Pancreas (tissue), 10 donors: ENCODE measurements around the gene GUCY2D. TPM values are rescaled to one million over a fixed set of nuclear protein-coding genes. Genes with fewer than 3 reads are reported as not detected.

Experiments
- ATAC-seq, 4 donors: fragments of 200-7000 bp; cut with Tn5 transposase; one replicate each; pipeline versions ENCODE4 v1.8.0 to v1.9.1; 2020; ENCODE audit warnings: mild to moderate bottlenecking in 4 of 4, moderate library complexity in 4 of 4
- DNase-seq, 6 donors: peaks; one replicate each; pipeline ENCODE4 v3.0.0-alpha.2; 2020
- FAIRE-seq: peaks from 2 replicates; lab custom pipeline; 2012; peaks lifted over from hg19 to GRCh38; lab: Jason Lieb, UNC
- H3K27ac ChIP-seq, 4 donors: fragments of 200-600 bp; sonication (generic); 1 replicate in 3 of 4; 2 replicates in 1 of 4; pipeline versions ENCODE4 v1.5.0 to v1.8.0; 2020
- H3K27me3 ChIP-seq, 4 donors: fragments of 200-600 bp; one replicate each; pipeline ENCODE4 v1.8.0; 2021
- H3K36me3 ChIP-seq, 3 donors: fragments of 200-600 bp; sonication (generic) in 1 of 3; one replicate each; pipeline versions ENCODE4 v1.5.0 to v1.8.0; 2020 to 2021
- H3K4me1 ChIP-seq, 3 donors: fragments of 200-600 bp; one replicate each; pipeline ENCODE4 v1.8.0; 2021
- H3K4me3 ChIP-seq, 4 donors: fragments of 200-600 bp; sonication (generic) in 2 of 4; one replicate each; pipeline versions ENCODE4 v1.5.0 to v1.8.0; 2020 to 2021
- H3K9me3 ChIP-seq, 4 donors: fragments of 200-600 bp; one replicate each; pipeline ENCODE4 v1.8.0; 2021
- WGBS, 2 donors: extraction: QIAGEN DNeasy Blood & Tissue Kit; methylation state at CpG; one replicate each; pipeline ENCODE4 v1.1.7; 2013; 5-methylcytosine and 5-hydroxymethylcytosine counted together
- intact Hi-C, 3 donors: fragments of 100-400 bp; cut with DNase I; formaldehyde crosslinking; loops; one replicate each; pipeline versions ENCODE4 v1.11.1 to v1.14.2; 2022
- polyA plus RNA-seq, 2 donors: library from polyadenylated mRNA; stranded (reverse); fragments of 200-250 nt; gene quantifications; one replicate each; pipeline ENCODE4 v1.2.3, GENCODE V29; 2013
- total RNA-seq, 6 donors: library from RNA; stranded (reverse); fragmentation: NEBNext Ultra II Directional in 4 of 6; extraction: Animal tissue kit (Norgen Biotek cat#: 25700) in 4 of 6; gene quantifications; one replicate each; pipeline versions ENCODE4 v1.2.1 to v1.2.4, GENCODE V29; 2021 to 2023
- TF ChIP-seq, protein P1 (sequence below), 4 donors: fragments of 200-600 bp; sonication (generic) in 3 of 4; IDR thresholded peaks; one replicate each; pipeline versions ENCODE4 v1.5.0 to v1.8.0; 2021; ENCODE audit warnings: antibody characterized with exemption in 4 of 4
- donor health status: healthy with polysubstance abuse.
- donor health status: DM: no; HTN: no; CAD: no; lungs with moderate emphysema.
- donor health status: DM: no; HTN: no; CAD: no.
- donor health status: control.
- donor health status: control.
- donor health status: Bipolar disorder and iron deficiency.
- donor health status: DM: yes; HTN: yes; CAD: no.
- donor health status: DM: no; HTN: no; CAD: no.
- donor health status: DM: no; HTN: no; CAD: no.
- donor health status: DM: yes; HTN: yes; CAD: no.

Gene GUCY2D
- total and polyA plus RNA-seq, 8 donors: 0.02 to 0.47 (median 0.23) TPM; not detected in 2

GRCh38 chr17:8062435-8062806 lies 60.0 kb downstream of the GUCY2D start:
- intact Hi-C loops: loop anchor here in 1 of 3 donors (10.0 kb wide), 1 partner anchor 52 kb away; the partner anchor contains the start of gene ALOXE3
- ATAC-seq (no peak), FAIRE-seq (no peak), DNase-seq (no peak)
- Histone ChIP-seq H3K36me3 (no peaks in the 10 kb centered on the region), H3K27me3 (peaks cover 0 to 16% (median 0%) of the 10 kb centered on the region in 4 donors), H3K4me1 (peaks cover 0 to 11% (median 0%) of the 10 kb centered on the region in 3 donors), H3K4me3 (no peak overlapping the region), H3K9me3 (no peaks in the 10 kb centered on the region), H3K27ac (no peak overlapping the region)
- TF ChIP-seq, protein P1, sequence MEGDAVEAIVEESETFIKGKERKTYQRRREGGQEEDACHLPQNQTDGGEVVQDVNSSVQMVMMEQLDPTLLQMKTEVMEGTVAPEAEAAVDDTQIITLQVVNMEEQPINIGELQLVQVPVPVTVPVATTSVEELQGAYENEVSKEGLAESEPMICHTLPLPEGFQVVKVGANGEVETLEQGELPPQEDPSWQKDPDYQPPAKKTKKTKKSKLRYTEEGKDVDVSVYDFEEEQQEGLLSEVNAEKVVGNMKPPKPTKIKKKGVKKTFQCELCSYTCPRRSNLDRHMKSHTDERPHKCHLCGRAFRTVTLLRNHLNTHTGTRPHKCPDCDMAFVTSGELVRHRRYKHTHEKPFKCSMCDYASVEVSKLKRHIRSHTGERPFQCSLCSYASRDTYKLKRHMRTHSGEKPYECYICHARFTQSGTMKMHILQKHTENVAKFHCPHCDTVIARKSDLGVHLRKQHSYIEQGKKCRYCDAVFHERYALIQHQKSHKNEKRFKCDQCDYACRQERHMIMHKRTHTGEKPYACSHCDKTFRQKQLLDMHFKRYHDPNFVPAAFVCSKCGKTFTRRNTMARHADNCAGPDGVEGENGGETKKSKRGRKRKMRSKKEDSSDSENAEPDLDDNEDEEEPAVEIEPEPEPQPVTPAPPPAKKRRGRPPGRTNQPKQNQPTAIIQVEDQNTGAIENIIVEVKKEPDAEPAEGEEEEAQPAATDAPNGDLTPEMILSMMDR (IDR thresholded peaks at IDR 0.05): no peak
- 22 to 43% methylated on average over 8 of the region's 8 CpGs for WGBS, 2 donors

GRCh38 chr17:8062807-8063483 lies 60.5 kb downstream of the GUCY2D start:
- Histone ChIP-seq H3K4me3 (no peak overlapping the region), H3K36me3 (no peaks in the 10 kb centered on the region), H3K27ac (no peak overlapping the region), H3K4me1 (peaks cover 0 to 9% (median 0%) of the 10 kb centered on the region in 3 donors), H3K27me3 (peaks cover 0 to 16% (median 0%) of the 10 kb centered on the region in 4 donors), H3K9me3 (no peaks in the 10 kb centered on the region)
- intact Hi-C loops: loop anchor here in 1 of 3 donors (10.0 kb wide), 1 partner anchor 52 kb away; the partner anchor contains the start of gene ALOXE3
- 30 to 34% methylated on average over 15 of the region's 15 CpGs for whole genome bisulfite sequencing, 2 donors
- FAIRE-seq: no peak
- ATAC-seq: no peak
- DNase-seq: no peak
- TF ChIP-seq, protein P1 (IDR thresholded peaks at IDR 0.05): no peak

DNA sequence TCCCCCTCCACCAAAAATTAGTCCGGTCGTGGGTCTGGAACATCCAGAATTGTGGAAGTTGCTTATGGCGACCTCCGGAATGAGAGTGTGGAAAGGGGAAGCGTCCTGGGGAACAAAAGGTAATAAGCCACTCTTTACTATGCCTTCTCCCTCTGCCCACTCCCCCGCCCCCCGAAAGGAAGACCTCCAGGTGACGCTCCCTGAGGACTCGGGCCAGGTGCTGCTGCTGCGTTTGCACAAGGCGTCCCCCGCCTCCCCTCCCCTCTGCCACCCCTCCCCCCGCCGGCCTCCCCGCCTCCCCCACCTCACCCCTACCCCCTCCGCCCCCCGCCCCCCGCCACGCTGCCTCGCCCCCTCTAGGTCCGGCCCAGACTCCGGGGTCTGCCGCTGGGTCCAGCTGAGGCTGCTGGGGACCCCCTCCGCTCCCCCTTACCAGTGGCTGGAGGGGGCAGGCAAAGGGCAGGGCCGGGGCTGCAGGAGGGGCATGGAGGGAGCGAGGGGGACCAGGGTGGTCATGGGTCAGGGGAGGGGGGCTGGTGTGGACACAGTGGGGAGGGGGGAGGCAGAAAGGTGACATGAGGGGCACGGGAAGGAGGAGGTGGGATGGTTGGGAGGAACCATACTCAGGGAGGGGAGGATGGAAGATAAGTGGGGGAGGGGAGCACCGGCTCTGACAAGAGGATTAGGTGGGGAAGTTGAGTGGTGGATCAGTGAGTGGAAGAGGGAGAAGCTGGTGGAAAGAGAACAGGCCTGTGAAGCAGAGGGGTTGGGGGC lies 61.5 kb downstream of the GUCY2D start:
- H3K36me3 ChIP-seq: no peaks in the 10 kb centered on the region
- TF ChIP-seq, protein P1 (IDR thresholded peaks at IDR 0.05): no peak
- peaks cover 0 to 1% (median 0%) of the 10 kb centered on the region in 3 donors for H3K4me1 ChIP-seq
- intact Hi-C loops: loop anchor here in 1 of 3 donors (10.0 kb wide), 1 partner anchor 51 kb away; the partner anchor contains the start of gene ALOXE3
- WGBS, 2 donors: 20 to 28% methylated on average over 23 to 25 of the region's 28 CpGs
- no peak overlapping the region for H3K27ac ChIP-seq
- no peaks in the 10 kb centered on the region for H3K9me3 ChIP-seq
- H3K4me3 ChIP-seq: no peak overlapping the region
- ATAC-seq (no peak), FAIRE-seq (no peak), DNase-seq (peak in 1 of 6 donors; percentile 29)
- H3K27me3 ChIP-seq: peaks cover 0 to 16% (median 0%) of the 10 kb centered on the region in 4 donors

- Histone ChIP-seq H3K4me1 (no peaks in the 10 kb centered on the region), H3K4me3 (no peak overlapping the region), H3K36me3 (no peaks in the 10 kb centered on the region), H3K27me3 (peaks cover 0 to 16% (median 0%) of the 10 kb centered on the region in 4 donors), H3K9me3 (no peaks in the 10 kb centered on the region), H3K27ac (no peak overlapping the region)
- WGBS, 2 donors: 43 to 60% methylated on average over 6 of the region's 6 CpGs
- TF ChIP-seq, protein P1 (IDR thresholded peaks at IDR 0.05): no peak
- intact Hi-C loops: loop anchor here in 1 of 3 donors (10.0 kb wide), 1 partner anchor 50 kb away; the partner anchor contains the start of gene ALOXE3
- DNase-seq: peak in 1 of 6 donors; percentile 38
- no peak for FAIRE-seq
- no peak for ATAC-seq
These were observed 62.2 kb downstream of the GUCY2D start for GRCh38 chr17:8064561-8065019.
